Epithelial cell of esophagus (primary cell): ENCODE results near the gene SOX10.

ENCODE experiments used
- DNase-seq: peaks from one replicate; pipeline ENCODE4 v3.0.0; 2010; ENCODE audit warnings: low read depth
- H3K4me3 ChIP-seq: 2 replicates; pipeline ENCODE4 v1.5.1; 2011; ENCODE audit warnings: mild to moderate bottlenecking, low read length, control low read depth
- CTCF ChIP-seq: IDR thresholded peaks from 2 replicates; pipeline ENCODE4 v1.5.1; 2011; ENCODE audit warnings: low read depth, mild to moderate bottlenecking, low read length, control low read depth, inconsistent platforms; ENCODE audit not compliant: insufficient read depth; ENCODE audit errors: missing control alignments

Gene SOX10

GRCh38 chr22:38009000-38009806 is 24.8 kb upstream of the SOX10 start:
- no peak overlapping the region for H3K4me3 ChIP-seq
- DNase-seq = no peak
- TF ChIP-seq CTCF = no peak

GRCh38 chr22:38007330-38007902 is 23.1 kb upstream of the SOX10 start:
- TF ChIP-seq CTCF = no peak
- no peak for DNase-seq
- no peak overlapping the region for H3K4me3 ChIP-seq

GRCh38 chr22:38006906-38007305 is 22.6 kb upstream of the SOX10 start:
- no peak for TF ChIP-seq CTCF
- no peak overlapping the region for H3K4me3 ChIP-seq
- no peak for DNase-seq

- TF ChIP-seq CTCF = no peak
- DNase-seq = no peak
- H3K4me3 ChIP-seq = no peak overlapping the region
These were observed 21.6 kb upstream of the SOX10 start for GRCh38 chr22:38005943-38006342.

GRCh38 chr22:37999640-38000272 is 15.4 kb upstream of the SOX10 start:
- DNase-seq = peak; percentile 95
- TF ChIP-seq CTCF = peak; percentile 23
- H3K4me3 ChIP-seq = no peak overlapping the region

- peak; percentile 78 for DNase-seq
- no peak overlapping the region for H3K4me3 ChIP-seq
- TF ChIP-seq CTCF = no peak
These were observed 14.9 kb upstream of the SOX10 start for GRCh38 chr22:37999236-37999635.
